Measurements from ENCODE around the gene UHRF1.

- TF ChIP-seq YY1 (IDR thresholded peaks at IDR 0.05; ENCODE audit: insufficient read depth, insufficient read length) (no peak), ZNF274 (IDR thresholded peaks at IDR 0.05; ENCODE audit: low read depth, low read length) (no peak)
Measured at GRCh38 chr19:4997297-4997696, 88.0 kb downstream of the UHRF1 start.
